D341Med (cell line): Measurements from ENCODE around the gene STYXL2.

Experiments
- DNase-seq: peaks from one replicate; pipeline ENCODE4 v3.0.0; 2012; ENCODE audit warnings: low spot score

Gene STYXL2

GRCh38 chr1:167093846-167094516 is at the start of gene STYXL2:
Gene STYXL2 (plus strand): TSS chr1:167094075. CDS start chr1:167094850, 775 bp downstream.
- no peak for DNase-seq

GRCh38 chr1:167051907-167052306 is 42.0 kb upstream of the STYXL2 start:
- DNase-seq = no peak

- DNase-seq = peak; percentile 65
Observed at GRCh38 chr1:167052389-167052788, 41.5 kb upstream of the STYXL2 start.

DNA sequence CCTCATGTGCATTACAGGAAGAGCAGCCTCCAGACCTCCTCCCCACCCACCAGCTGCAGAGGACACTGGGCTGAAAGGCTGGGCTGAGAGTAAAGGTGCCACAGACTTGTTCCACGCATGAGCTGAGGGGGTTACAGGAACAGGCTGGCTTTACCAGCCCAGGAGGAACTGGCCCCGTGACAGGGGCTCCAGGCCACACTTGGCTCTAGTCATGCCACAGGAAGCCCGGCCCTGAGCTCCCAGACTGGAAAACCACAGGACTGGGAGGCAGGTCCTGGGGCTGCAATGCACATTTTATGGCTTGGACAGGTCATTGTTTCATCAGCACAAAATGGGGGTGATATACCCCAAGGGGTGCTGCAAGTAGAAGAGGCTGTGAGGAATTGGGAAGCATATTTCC is 39.3 kb upstream of the STYXL2 start:
- no peak for DNase-seq

DNA sequence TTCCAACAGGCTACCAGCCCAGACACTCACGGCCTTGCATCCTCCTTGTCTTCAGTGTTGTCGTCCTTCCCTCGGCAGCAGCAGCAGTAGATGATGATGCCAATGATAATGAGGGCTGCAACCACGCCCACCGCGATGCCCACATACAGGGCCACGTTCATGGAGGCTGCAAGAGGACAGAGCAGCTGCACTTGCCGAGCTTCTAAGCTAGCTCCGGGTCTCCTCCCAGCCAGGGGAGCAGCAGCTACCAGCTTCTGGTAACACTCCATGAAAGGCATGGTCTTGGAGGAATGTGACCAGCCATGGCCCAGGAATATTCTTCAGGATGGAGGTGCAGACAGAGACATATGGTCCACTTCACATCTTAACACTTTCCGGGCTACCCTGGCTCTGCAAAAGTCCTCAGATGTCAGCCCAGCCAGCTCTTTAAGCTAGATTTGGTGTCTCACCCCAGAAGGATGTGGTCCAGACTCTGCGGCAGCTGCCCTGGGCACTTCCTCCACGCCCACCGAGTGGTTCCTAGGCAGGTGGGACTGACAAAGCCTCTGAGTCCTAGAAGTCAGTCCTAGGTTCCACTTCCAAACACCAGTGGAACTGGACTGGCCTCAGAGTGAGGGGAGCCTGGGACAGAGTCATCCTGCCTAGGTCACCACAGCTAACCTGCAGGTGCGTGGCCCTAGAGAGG is 38.8 kb upstream of the STYXL2 start:
- DNase-seq = no peak

DNA sequence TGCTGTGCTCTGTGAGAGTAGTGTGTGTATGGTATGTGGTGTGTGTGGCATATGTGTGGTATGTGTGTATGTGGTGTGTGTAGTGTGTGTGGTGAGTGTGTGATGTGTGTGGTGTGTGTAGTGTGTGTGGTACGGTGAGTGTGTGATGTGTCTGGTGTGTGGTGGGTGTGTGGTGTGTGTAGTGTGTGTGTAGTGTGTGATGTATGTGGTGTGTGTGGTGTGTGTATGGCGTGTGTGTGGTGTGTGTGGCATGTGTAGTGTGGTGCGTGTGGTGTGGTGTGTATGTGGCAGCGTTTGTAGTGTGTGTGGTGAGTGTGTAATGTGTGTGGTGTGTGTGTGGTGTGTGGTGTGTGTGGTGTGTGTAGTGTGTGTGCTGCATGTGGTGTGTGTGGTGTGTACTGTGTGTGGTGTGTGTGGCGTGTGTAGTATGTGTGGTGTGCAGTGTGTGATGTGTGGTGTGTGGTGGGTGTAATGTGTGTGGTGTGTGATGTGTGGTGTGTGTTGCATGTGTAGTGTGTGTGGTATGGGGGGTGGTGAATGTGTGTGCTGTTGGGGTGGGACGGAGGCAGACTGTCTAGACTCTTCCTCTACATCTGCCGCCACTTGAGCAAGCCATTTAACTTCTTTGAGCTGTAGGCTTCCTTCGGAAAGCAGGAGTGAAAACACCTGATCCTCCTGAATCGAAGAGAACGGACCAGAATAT is 37.2 kb upstream of the STYXL2 start:
- DNase-seq = no peak

DNA sequence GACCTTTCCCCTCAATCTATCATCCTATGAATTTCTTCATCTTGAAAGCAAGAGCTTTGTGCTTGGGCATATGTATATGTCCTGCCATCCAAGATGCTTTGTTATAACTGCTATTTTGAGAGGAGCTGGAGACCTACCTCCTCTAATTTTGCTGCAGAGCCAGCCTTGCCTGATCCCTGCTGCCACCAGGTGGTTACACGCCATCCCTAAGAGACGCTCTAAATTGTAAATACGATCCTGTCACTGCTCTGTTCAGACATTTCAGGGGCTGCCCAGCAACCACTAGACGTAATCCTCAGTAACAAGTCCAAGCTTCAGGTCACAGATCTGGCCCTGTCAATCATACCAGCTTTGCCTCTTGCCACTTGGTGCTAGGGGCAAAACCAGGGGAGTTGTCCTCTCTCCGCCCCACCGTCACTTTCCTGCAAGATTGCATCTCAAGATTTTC is 36.6 kb upstream of the STYXL2 start:
- DNase-seq = peak; percentile 79

- peak; percentile 76 for DNase-seq
Observed at GRCh38 chr1:167059045-167059808, 34.6 kb upstream of the STYXL2 start.

- DNase-seq = no peak
Observed at GRCh38 chr1:167059809-167060107, 34.1 kb upstream of the STYXL2 start.

- no peak for DNase-seq
Observed at GRCh38 chr1:167060141-167061072, 33.5 kb upstream of the STYXL2 start.

DNA sequence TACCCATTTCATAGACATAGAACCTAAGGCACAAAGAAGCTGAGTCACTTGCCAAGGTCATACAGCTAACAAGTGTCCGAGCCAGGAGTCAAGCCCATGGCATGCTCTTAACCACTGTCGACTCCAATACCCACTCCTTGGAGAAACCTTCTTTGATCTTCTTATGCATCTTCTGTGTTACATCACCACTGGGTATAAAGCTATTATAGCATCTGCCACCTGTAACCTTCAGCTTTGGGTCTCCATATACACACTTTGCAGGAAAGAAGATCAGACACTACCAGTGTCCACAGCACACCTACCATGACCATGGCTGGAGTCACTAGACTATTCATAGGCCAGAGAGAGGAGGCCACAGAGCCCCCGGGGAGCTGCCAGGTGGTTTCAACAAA is 32.8 kb upstream of the STYXL2 start:
- no peak for DNase-seq

DNA sequence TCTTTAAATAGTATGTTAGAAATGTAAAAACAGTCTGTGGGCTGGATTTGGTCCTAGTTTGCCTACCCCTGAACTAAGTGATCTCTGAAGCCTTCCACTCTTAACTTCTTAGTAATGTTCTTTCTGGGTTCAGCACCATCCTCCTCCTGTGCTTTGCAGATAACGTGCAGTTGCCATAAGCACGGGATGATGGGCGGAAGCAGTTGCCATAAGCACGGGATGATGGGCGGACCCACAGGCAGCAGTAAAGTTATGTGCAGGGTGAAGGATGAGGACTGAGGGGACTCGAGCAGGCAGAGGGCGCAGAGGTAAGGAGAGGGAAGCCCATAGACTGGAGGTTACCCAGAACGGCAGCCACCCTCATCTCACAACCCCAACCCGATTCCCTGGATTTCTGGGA is 29.3 kb upstream of the STYXL2 start:
- DNase-seq = no peak

DNA sequence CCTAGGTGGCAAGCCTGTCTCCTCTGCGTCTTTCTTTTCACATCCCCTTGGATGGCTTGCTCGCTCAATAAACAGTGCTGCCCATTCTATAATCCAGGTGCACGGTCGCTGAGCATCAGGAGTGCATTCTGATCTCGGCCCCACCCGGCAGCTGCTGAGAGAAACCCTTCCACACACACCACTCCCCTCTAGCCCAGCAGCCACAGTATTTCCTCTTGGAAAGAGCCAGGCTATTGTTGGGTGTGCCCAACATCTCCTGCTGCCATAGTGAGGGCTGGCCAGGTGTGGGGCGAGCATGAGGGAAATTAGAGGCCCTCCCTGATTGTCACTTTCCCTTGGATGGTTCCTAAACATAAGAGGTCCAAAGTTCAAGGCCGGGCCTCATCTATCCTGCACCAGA is 28.4 kb upstream of the STYXL2 start:
- DNase-seq = no peak

DNA sequence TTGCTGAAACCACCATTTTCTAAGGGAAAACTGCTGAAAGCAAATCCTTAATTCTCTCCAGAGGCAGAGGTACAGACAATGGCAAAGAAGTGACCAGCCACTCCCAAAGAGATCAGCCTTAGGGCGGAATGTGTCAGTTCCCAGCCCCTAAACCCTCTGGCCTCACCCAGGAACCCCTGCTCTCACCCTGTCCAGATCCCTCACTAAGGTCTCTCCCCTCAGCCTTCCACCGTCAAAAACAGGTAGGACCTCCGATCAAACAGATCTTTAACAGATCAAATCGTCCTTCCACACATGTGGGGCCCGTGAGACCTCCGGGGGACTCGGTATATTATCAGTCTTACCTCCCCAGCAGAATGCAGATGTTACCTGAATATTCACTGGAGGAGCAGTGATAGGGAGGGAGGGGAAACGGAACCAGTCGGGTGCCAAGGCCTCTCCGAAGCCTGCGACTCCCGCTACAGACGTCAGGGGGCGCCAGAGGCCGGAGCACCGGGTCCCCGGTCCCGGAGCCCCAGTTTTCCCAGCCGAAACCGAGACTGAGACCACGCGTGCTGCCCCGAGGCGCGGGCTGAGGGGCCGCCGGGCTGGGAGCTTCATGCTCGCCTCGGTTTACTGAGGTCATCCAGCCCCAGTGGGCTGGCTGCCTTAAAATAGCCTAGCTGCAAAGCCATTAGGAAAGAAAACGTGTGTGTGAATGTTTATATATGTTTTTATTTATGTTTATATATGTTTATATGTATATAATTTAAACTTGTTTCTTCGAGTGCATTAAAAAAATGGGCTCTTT is 27.3 kb upstream of the STYXL2 start:
- peak; percentile 98 for DNase-seq

DNA sequence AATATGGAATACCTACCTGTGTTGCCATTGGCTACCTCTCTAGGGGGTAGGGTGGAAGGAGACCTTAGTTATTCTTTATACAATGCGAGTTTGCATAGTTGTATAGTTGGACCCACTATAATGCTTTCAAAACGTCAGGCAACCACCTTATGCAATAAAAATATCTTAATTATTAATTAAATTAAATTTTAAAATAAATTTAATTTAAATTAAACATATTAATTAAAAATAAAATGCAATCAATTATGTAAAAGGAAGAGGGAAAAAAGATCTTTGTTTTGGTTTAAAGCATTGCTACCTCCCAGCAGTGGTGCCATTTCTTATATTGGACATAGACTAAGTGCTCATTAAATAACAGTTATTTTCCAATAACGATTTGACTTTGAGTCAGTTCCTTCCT is 26.0 kb upstream of the STYXL2 start:
- DNase-seq = no peak

- DNase-seq = no peak
Observed at GRCh38 chr1:167068761-167069160, 25.1 kb upstream of the STYXL2 start.

GRCh38 chr1:167071286-167071685 is 22.6 kb upstream of the STYXL2 start:
- DNase-seq = no peak

GRCh38 chr1:167076136-167076710 is 17.7 kb upstream of the STYXL2 start:
- no peak for DNase-seq

- DNase-seq = no peak
Observed at GRCh38 chr1:167077128-167077867, 16.6 kb upstream of the STYXL2 start.

DNA sequence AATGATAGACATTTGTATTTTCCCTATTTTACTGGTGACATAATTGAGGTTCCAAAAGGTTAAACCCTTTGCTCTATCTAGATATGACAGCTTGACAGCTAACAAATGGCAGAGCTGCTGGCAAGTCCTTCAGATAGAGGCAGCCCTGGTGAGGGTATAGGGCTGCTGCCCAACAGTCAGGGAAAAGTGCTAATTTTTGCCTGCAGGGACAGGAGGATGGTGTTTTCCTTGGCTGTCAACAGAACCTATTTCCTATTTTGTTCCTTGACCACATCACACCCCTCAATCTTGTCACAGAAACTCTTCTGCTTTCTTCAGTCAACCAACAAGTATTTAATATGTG is 16.0 kb upstream of the STYXL2 start:
- DNase-seq = no peak
